HG03175 (cell line): ENCODE data around the gene ANKDD1A.

ENCODE experiments used
- ATAC-seq: cut with Tn5 transposase; IDR thresholded peaks from one replicate; pipeline ENCODE4 v1.9.1; 2021; ENCODE audit warnings: mild to moderate bottlenecking, moderate library complexity; ENCODE audit not compliant: unreplicated experiment

The ANKDD1A gene

DNA sequence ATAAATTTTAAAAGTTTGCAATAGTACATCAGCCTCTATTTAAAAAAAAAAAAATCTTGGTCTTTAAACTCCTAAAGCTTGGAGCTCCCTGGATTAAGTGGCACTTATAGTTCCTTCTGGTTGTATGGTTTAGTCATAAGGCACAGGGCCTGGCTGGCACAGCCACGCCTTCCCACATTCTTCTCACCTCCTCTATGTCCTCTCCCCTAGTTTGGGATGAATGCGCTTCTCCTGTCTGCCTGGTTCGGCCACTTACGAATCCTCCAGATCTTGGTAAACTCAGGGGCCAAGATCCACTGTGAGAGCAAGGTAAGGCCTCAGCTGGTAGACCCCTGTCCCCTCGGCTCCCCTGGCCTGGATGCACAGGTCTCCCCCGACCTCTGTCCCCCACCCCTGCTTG, 10.0 kb downstream of the ANKDD1A start:
- no peak for ATAC-seq

DNA sequence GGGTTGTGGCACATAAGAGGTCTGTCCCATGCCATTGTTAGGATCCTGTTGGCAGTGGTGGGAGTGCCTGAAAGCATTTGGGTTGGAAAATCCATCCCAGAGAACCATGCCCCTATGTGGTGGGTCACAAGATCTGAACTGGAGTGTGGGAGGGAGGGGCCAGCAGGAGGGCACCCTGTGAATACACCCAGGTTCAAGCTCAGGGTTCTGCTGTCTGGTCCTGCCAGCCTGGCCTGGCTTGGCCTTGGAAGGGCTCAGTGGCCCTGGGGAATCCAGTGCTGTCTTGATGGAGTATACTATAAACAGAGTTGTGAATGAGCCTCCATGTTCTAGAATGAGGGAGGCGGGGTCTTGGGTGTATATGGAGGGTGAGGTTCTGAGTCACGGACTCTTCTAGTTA, 11.8 kb downstream of the ANKDD1A start:
- no peak for ATAC-seq

DNA sequence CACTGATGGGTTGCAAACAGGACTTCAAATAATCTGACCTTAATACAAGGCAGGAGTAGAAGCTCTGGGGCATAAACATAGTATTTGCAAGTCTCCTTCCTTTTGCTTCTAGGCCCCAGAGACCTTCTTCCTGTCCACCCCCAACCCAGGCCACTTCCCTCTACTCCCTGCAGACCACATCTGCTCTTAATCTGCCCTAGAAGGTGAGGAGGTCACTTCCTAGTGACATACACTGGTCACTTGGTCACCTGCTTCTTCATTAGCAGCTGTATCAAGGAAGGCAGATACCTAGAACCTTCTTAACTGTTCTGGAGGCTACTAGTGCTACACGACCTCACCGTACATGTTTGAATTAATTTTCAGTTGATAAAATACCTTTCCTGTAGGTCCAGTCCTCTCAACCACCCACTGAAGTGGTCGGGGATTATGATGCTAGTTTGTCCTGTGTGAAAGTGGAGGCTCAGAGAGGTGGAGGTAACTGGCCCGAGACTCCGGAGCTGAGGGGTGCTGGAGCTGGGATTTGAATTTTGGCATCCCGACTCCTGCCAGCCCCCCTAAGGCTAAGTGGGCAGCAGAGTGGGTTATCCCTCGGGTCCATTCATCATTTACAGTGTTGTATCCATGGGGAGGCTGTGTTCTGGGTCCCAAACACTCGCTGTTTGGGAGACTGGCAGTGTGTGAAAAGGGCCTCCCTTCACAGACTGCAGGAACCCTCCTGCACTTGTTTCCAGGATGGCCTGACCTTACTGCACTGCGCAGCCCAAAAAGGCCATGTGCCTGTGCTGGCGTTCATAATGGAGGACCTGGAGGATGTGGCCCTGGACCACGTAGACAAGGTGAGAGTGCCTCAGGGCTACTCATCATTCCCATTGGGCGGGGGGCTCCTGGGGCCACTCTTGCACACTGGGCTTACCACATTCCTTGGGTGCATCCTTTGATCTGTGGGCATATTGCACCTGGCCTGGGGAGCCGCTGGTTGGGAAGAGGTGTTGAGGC, 13.9 kb downstream of the ANKDD1A start:
- no peak for ATAC-seq

DNA sequence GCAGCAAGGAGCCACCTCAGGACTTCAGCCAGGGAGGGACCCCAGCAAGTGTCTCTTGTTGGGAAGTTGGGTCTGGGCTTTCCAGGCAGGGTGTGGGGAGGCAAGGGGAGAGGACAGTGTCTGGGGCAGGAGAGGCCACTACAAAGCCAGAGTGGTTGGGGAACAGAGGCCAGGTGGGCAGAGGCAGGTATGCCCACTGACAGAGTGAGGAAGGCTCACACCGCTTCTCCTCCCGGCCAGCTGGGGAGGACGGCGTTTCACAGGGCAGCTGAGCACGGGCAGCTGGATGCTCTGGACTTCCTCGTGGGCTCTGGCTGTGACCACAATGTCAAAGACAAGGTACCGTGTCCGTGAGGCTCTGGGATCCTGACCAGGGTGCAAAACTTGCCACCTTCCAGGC, 15.0 kb downstream of the ANKDD1A start:
- ATAC-seq: no peak

DNA sequence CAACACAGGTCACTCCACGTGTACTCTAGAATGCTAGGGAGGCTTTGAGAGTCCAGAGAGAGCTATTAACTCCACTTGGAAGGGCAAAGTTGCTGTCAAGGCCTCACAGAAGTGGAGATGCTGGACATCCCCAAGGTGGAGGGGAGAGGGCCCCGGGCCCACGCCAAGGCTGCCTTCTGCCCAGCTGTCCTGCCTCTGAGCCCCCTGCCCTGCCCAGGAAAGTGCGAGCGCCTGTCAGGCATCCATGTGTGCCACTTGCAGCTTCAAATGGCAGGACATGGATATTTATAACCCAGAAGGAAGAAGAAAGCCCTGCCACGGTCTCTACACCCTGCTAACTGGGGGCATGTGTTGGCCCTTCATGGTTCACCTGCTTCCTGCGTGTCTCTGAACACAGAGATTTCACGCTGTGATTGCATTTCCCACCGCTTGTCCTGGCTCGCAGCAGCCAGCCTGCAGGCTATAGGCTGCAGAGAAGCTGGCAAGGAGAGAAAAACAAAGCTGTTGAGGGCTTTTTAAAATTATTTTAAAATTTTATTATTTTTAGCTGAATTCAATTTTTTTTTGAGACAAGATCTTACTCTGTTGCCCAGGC, 17.0 kb downstream of the ANKDD1A start:
- ATAC-seq: no peak

DNA sequence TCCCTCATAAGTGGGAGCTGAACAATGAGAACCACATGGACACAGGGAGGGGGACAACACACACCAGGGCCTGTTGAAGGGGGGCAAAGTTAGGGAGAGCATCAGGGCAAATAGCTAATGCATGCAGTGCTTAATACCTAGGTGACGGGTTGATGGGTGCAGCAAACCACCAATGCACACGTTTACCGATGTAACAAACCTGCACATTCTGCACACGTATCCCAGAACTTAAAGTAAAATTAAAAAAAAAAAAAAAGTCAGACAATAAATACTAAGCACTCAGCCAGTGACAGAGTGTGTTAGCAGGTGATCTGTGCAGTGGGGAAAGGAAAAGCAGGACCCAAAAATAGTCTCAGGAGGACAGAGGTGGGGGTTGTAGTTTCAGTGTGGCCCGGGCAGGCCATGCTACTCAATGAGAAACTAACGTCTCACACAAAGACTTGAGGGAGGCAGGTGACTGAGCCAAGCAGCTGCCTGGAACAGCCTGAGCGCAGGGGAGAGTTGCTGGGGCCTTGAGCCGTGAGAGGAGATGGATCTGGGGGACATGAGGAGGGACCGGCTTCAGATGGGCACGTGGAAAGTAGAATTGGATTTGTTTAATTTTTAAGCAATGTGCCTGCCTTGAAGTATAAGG, 18.4 kb downstream of the ANKDD1A start:
- no peak for ATAC-seq

DNA sequence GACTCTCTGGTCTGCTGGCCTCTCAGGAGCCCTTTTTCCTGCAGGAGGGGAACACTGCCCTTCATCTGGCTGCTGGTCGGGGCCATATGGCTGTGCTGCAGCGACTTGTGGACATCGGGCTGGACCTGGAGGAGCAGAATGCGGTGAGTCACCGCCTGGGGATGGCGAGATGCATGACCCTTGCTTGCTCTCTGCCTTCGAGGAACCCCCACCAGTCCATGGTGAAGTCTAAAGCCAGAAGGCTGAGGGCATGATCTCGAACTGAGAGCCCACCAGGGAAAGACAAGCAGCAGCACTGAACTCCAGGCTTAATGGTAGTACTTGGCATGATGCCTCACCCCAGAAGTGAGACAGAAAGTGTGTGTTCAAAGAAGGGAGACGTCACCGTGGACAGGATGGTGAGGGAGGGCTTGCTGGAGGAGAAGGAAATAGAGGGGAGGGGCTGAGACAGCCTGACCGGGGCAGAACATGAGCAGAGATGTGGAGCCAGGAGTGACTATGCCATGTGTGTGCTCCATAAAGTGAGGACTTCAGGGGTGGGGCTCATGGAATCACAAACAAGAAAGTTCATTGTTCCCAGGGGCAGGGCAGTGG, 19.2 kb downstream of the ANKDD1A start:
- no peak for ATAC-seq

DNA sequence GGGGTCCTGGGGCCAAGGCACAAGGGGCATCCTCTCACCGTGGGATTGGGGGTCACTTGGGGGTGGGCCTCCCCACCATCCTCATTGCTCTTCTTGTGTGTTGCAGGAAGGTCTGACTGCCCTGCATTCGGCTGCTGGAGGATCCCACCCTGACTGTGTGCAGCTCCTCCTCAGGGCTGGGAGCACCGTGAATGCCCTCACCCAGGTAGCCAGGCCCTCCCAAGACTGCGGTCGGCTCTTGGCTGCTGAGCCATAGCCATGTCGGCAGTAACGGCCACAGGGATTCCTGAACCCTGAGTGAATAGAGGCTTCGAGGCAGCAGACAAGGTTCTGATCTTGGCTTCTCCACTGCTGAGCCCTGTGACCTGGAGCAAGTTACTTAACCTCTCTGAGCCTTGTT, 19.7 kb downstream of the ANKDD1A start:
- ATAC-seq: no peak

DNA sequence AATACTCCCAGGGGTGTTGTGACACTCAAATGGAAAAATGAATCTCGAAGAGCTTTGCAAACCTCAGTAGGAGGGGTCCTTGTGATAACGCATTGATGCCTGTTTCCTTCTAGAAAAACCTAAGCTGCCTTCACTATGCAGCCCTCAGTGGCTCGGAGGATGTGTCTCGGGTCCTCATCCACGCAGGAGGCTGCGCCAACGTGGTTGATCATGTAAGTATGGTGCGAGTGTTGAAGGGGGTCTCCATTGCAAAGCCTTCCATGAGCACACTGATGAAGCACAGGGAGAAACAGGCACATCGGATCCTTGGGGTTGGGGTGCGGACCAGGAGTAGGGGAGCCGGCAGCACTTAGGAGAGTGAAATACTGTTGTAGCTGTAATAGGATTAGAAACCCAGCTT, 22.3 kb downstream of the ANKDD1A start:
- ATAC-seq: no peak

DNA sequence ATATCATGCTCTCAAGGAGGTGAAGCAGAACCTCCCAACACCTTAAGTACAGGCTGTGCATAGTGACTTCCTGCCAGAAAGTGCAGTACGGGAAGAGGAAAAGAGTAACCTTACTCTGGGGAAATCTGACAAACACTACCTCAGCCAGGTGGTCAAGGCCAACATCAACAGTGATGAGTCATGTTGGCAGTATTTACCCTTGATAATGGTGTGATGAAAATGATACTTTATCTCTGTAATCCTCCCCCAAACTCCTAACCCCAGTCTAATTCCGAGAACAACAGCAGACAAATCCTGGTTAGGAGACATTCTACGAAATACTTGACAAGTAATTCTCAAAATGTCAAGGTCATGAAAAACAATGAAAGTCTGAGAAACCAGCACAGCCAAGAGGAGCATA, 26.5 kb downstream of the ANKDD1A start:
- no peak for ATAC-seq

DNA sequence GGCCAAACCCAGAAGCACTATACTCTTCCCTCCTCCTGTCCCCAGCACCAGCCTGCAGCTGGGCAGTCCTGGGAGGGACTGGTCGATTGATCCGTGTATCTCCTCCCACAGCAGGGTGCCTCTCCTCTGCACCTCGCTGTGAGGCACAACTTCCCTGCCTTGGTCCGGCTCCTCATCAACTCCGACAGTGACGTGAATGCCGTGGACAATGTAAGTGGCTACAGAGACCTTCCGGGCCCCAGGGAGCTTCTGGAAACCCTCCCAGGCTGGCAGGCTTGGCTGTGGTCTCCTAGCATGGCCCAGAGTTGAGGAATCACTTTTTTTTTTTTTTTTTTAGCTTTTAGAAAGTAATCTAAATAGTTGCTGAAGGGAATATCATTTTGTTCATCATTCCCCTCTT, 30.7 kb downstream of the ANKDD1A start:
- no peak for ATAC-seq

DNA sequence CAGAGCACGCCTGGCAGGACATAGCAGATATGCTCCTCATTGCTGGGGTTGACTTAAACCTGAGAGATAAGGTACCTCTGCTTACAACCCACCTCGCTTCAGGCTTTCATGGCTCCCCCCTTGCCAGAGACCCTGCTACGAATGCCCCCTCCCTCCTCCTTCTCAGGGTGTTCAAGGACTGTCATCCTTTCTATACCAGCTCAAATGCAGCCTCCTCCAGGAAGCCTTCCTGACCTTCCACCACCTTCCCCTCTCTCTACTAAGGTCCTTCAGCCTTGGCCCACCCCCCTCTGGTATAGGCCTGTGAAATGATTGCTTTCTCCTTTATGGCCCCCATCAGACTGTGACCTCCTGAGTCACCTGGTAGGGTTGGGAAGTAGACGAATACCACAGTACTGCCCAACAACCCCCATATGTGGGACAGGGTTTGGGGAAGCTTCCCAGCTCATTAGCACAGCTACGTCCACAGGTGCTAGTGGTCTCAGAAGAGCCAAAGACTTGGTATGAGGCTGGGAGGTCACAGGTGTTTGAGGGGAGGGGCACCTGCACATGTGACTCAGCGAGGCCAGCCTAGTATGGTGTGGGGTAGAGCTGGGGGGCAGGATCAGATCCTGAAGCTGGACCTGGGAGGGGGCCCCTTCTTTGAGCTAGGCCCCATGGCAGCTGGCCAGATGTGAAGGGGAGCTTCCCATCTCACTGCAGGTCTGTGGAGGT, 32.0 kb downstream of the ANKDD1A start:
- no peak for ATAC-seq

DNA sequence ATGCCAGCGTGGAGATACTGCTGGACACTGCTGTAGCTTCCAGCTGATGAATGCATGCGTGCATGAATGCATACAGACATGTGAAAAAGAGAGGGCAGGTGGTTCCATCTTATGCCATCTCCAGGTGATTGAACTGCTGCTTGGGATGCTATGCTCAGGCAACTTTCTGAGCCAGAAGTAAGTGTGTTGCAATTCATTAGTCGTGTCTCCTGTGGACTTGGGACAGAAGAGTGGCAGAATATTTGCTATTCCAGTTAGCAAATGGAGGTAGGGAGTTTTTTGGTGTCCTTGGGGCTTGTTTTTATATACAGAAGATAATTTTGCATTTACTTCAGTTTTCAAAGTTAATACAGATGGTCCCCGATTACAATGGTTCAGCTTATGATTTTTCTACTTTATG, 33.3 kb downstream of the ANKDD1A start:
- no peak for ATAC-seq

DNA sequence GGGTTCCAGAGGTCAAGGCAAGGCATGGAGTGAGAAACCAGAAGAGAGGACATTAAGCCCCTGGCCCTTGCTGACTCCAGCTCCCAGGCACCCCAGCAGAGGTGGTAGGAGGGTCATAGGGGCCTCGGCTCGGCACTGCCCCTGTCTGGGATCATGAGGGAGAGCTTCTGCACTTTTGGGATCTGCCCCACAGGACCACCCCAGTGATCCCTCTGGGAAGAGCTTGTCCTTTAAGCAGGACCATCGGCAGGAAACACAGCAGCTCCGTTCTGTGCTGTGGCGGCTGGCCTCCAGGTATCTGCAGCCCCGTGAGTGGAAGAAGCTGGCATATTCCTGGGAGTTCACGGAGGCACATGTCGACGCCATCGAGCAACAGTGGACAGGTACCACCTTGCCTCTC, 35.5 kb downstream of the ANKDD1A start:
- ATAC-seq: no peak

DNA sequence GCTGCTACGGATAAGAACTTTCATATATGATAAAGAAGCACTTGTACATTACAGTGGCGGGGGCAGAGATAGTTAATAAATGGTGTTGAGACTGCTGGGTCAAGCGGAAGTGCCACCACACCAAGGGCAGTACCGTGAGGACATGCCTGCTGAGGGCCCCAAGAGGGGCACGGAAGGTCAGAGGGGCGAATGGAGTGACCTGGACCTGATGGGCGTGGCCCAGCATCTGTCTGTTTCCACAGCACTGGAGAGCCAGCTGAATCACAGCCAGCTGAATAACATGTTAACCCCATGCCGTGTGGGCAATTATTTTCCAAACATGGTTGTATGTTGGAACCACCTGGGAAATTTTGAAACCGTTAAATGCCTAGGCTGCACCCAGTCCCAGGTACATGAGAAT, 37.2 kb downstream of the ANKDD1A start:
- ATAC-seq: no peak

DNA sequence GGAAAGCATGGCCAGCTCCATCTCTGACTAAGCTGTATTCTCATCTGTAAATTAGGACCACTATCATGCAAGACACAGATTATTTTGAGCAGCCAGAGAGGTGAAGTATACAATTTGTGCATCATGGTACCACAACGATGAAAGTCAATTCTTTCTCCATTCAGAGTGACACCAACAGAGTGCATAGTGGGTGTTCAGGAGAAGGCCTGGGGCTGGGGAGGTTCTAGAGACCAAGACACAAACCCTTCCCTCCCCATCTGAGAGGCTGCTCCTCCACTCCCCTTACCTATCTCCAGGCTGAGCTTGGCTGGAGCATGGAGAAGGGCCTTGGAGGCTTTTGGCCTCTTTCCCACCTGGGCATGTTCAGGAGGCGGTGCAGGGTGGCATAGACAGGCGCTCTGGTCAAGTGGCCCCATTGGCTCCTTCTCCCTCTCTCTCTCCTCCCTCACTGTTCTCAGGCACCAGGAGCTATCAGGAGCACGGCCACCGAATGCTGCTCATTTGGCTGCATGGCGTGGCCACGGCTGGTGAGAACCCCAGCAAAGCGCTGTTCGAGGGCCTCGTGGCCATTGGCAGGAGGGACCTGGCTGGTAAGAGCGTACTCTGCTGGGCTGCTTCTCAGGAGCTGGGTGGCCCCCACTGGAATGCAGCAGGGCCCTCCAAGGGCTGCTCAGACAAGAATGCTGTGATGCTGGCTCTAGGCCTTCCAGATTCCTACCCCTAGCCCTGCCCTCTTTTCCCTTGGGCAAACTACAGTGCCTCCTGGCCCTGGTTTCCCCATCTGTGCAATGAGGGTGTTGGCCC, 37.9 kb downstream of the ANKDD1A start:
- ATAC-seq: no peak

DNA sequence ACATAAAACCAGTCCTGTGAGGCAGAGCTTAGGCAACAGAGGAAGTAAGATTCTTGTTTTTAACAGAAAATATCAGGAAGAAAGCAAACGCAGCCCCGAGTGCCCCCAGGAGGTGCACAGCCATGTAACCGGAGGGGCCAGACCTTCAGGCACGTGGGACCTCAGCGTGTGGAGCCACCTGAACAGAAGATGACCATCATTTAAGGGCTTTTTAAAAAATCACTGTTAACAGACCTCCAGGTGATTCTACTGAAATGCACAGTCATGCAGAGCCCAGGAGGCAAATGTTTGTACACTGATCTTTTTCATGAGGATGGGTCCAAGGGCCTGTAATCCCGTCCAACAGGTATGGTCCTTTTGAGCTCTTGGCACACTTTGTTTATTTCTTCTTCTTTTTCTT, 39.2 kb downstream of the ANKDD1A start:
- ATAC-seq: no peak

DNA sequence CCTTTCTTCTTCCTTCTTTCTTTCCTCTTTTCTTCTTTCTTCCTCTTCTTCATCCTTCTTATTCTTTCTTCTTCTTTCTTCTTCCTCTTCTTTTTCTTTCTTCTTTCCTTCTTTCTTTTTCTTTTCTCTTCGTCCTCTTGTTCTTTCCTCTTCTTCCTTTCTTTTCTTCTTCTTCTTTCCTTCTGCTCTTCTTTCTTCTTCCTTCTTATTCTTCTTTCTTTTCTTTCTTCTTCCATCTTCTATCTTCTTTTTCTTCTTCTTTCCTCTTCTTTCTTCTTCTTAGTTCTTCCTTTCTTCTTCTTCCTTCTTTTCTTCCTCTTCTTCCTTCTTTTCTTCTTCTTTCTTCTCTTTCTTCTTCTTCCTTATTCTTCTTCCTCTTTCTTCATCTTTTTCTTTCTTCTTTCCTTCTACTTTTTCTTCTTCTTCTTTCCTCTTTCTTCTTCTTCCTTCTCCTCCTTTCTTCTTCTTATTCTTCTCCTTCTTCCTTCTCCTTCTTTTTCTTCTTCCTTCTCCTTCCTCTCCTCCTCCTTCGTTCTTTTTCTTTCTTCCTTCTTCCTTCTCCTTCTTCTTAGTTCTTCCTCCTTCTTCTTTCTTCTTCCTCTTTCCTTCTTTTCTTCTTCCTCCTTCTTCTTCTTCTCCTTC, 40.2 kb downstream of the ANKDD1A start:
- ATAC-seq: no peak

DNA sequence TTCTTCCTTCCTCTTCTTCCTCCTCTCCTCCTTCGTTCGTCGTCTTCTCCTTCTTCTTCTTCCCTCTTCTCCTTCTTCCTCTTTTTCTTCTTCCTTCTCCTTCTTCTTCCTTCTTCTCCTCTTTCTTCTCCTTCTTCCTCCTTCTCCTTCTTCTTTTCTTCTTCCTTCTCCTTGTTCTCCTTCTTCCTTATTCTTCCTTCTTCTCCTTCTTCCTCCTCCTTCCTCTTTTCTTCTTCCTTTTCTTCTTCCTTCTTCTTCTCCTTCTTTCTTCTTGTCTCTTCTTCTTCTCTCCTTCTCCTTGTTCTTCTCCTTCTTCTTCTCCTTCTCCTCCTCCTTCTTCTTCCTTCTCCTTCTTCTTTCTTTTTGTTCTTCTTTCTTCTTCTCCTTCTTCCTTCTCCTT, 42.7 kb downstream of the ANKDD1A start:
- ATAC-seq: no peak

DNA sequence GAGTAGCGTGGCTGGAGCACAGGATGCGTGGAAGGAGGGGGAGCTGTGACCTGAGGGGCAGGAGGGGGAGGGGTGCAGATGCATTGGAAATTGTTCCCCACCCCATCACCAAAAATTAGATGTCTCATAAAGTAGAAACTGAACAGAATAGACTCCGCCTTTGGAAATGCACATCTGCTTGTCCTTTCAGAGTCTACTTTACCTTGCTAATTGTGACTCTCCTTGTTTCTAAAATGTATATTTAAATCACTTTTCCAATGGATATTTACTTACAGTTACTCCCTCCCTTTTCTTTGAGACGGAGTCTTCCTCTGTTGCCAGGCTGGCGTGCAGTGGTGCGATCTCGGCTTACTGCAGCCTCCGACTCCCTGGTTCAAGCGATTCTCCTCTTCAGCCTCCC, 47.4 kb downstream of the ANKDD1A start:
- ATAC-seq: no peak
